ENCODE results near the gene PNP. TPM values are rescaled to one million over a fixed set of nuclear protein-coding genes. Genes with fewer than 3 reads are reported as not detected.

PNP gene
- total and polyA plus RNA-seq, 2 donors (not counting 1 experiment from before 2014, with no cell fraction given) = 42.0 to 119 TPM

DNA sequence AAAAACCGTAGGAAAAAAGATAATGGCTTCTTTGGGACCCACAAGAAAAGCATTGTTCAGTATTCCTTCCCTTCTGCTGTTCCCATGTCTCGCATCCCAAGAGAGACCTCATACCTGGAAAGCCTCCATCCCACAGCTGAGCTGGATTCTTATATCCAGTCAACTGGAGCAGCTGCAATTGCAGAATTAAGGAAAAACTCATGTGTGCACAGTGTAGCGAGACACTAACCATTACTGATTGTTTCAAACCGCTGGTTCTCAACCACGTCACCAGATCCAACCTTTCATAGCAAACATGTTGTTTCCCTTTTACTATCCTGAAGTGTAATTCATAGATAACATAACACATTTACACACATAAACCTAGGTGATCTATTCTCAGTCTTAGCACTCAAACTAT is 30.7 kb downstream of the PNP start:
- Mint-ChIP-seq H3K4me1 (peaks cover 46% of the 10 kb centered on the region), H3K27ac (no peak overlapping the region), H3K4me3 (no peak overlapping the region), H3K9me3 (ENCODE audit: insufficient read depth) (no peaks in the 10 kb centered on the region), H3K27me3 (no peaks in the 10 kb centered on the region)
- DNase-seq = no peak
- intact Hi-C loops (cut with micrococcal nuclease) = no loop called here
- Histone ChIP-seq H3K9ac (ENCODE audit: low read length) (no peak overlapping the region), H3K36me3 (replicated peaks in 1 of 2; ENCODE audit: control extremely low read depth in 1 of 2, control insufficient read depth in 1 of 2, extremely low read depth in 1 of 2, insufficient read depth in 2 of 2, low read length in 1 of 2) (no peaks in the 10 kb centered on the region), H3K4me3 (ENCODE audit: control extremely low read depth in 1 of 5, extremely low read depth in 1 of 5, insufficient read depth in 1 of 5, low read depth in 2 of 5, low read length in 4 of 5) (no peak overlapping the region), H3K9me3 (ENCODE audit: control extremely low read depth in 1 of 3, control insufficient read depth in 2 of 3, insufficient read depth in 1 of 3, low read length in 2 of 3) (no peaks in the 10 kb centered on the region), H3K27ac (ENCODE audit: low read length in 2 of 2) (no peak overlapping the region), H2AFZ (ENCODE audit: insufficient read depth, low read depth, low read length, poor library complexity, severe bottlenecking) (no peak overlapping the region), H3K4me2 (replicated peaks; ENCODE audit: low read depth, low read length, poor library complexity, severe bottlenecking) (no peak overlapping the region), H3K79me2 (ENCODE audit: control insufficient read depth, insufficient read depth, low read length) (no peaks in the 10 kb centered on the region), H3K4me1 (ENCODE audit: control insufficient read depth in 2 of 2, insufficient read depth in 2 of 2, low read length in 2 of 2) (peaks cover 19 to 21% of the 10 kb centered on the region in 2 donors), H3K27me3 (replicated peaks in 1 of 4; ENCODE audit: control extremely low read depth in 1 of 4, control insufficient read depth in 3 of 4, insufficient read depth in 4 of 4, low read length in 3 of 4) (no peaks in the 10 kb centered on the region), H4K20me1 (ENCODE audit: control insufficient read depth, insufficient read depth, low read length, poor library complexity, severe bottlenecking) (no peaks in the 10 kb centered on the region)
- TF ChIP-seq, protein P1, sequence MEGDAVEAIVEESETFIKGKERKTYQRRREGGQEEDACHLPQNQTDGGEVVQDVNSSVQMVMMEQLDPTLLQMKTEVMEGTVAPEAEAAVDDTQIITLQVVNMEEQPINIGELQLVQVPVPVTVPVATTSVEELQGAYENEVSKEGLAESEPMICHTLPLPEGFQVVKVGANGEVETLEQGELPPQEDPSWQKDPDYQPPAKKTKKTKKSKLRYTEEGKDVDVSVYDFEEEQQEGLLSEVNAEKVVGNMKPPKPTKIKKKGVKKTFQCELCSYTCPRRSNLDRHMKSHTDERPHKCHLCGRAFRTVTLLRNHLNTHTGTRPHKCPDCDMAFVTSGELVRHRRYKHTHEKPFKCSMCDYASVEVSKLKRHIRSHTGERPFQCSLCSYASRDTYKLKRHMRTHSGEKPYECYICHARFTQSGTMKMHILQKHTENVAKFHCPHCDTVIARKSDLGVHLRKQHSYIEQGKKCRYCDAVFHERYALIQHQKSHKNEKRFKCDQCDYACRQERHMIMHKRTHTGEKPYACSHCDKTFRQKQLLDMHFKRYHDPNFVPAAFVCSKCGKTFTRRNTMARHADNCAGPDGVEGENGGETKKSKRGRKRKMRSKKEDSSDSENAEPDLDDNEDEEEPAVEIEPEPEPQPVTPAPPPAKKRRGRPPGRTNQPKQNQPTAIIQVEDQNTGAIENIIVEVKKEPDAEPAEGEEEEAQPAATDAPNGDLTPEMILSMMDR (IDR thresholded peaks at IDR 0.05) = no peak
- no peak for TF ChIP-seq EZH2 (IDR thresholded peaks at IDR 0.05; ENCODE audit: borderline replicate concordance, insufficient read depth, low read depth, low read length, poor library complexity, severe bottlenecking)
- CTCF ChIA-PET = interaction anchor here (1.0 kb wide), 1 partner anchor 85 kb away, joined by 3 read pairs; no protein-coding TSS in a partner anchor
- WGBS (ENCODE audit: insufficient coverage) = 84% methylated on average over 5 of the region's 5 CpGs
- POLR2A ChIA-PET = no interaction called here
- ATAC-seq (ENCODE audit: low read depth) = no peak

DNA sequence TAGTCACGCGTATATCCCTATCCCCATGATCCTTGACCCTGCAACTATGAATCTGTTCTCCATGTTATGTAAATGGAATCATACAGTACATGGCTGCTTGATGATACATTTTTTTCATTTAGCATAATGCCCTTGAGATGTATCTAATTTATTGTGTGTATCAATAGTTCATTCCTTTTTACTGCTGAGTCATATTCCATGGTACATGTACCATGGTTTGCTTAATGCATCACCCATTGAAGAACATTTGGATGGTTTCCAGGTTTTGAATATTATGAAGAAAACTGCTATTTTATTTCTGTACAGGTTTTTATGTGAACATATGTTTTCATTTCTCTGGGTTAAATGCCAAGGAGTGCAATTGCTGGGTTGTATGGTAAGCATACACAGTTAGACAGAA is 32.1 kb downstream of the PNP start:
- Mint-ChIP-seq H3K9me3 (ENCODE audit: insufficient read depth) (no peaks in the 10 kb centered on the region), H3K27ac (no peak overlapping the region), H3K27me3 (no peaks in the 10 kb centered on the region), H3K4me1 (peaks cover 36% of the 10 kb centered on the region), H3K4me3 (no peak overlapping the region)
- ChIA-PET CTCF (no interaction called here), POLR2A (no interaction called here)
- Histone ChIP-seq H3K27ac (ENCODE audit: low read length in 2 of 2) (no peak overlapping the region), H2AFZ (ENCODE audit: insufficient read depth, low read depth, low read length, poor library complexity, severe bottlenecking) (no peak overlapping the region), H3K9me3 (ENCODE audit: control extremely low read depth in 1 of 3, control insufficient read depth in 2 of 3, insufficient read depth in 1 of 3, low read length in 2 of 3) (no peaks in the 10 kb centered on the region), H3K4me1 (ENCODE audit: control insufficient read depth in 2 of 2, insufficient read depth in 2 of 2, low read length in 2 of 2) (peaks cover 14 to 16% of the 10 kb centered on the region in 2 donors), H3K9ac (ENCODE audit: low read length) (no peak overlapping the region), H3K27me3 (replicated peaks in 1 of 4; ENCODE audit: control extremely low read depth in 1 of 4, control insufficient read depth in 3 of 4, insufficient read depth in 4 of 4, low read length in 3 of 4) (no peaks in the 10 kb centered on the region), H3K4me3 (ENCODE audit: control extremely low read depth in 1 of 5, extremely low read depth in 1 of 5, insufficient read depth in 1 of 5, low read depth in 2 of 5, low read length in 4 of 5) (no peak overlapping the region), H4K20me1 (ENCODE audit: control insufficient read depth, insufficient read depth, low read length, poor library complexity, severe bottlenecking) (no peaks in the 10 kb centered on the region), H3K79me2 (ENCODE audit: control insufficient read depth, insufficient read depth, low read length) (no peaks in the 10 kb centered on the region), H3K4me2 (replicated peaks; ENCODE audit: low read depth, low read length, poor library complexity, severe bottlenecking) (no peak overlapping the region), H3K36me3 (replicated peaks in 1 of 2; ENCODE audit: control extremely low read depth in 1 of 2, control insufficient read depth in 1 of 2, extremely low read depth in 1 of 2, insufficient read depth in 2 of 2, low read length in 1 of 2) (no peaks in the 10 kb centered on the region)
- ATAC-seq (ENCODE audit: low read depth) (no peak), DNase-seq (no peak)
- TF ChIP-seq, protein P1 (IDR thresholded peaks at IDR 0.05) = no peak
- no peak for TF ChIP-seq EZH2 (IDR thresholded peaks at IDR 0.05; ENCODE audit: borderline replicate concordance, insufficient read depth, low read depth, low read length, poor library complexity, severe bottlenecking)
- intact Hi-C loops (cut with micrococcal nuclease) = no loop called here
- no CpG with 5 or more reads among the region's 2 CpGs for WGBS (ENCODE audit: insufficient coverage)

Measured in B cell (primary cell).